Esophagus muscularis mucosa (tissue), 4 donors: Measurements from ENCODE around the gene AGTPBP1.

Source experiments
- EP300 ChIP-seq: sonication (generic); formaldehyde crosslinking; IDR thresholded peaks from one replicate; pipeline ENCODE4 v1.6.1; 2017; ENCODE audit warnings: antibody characterized with exemption
- POLR2A ChIP-seq: fragments of 450-650 bp; IDR thresholded peaks from one replicate; pipeline ENCODE4 v1.6.1; 2017; ENCODE audit warnings: antibody characterized with exemption, moderate library complexity, mild to moderate bottlenecking, low read depth
- POLR2AphosphoS5 ChIP-seq, 2 donors: sonication (generic); formaldehyde crosslinking; IDR thresholded peaks; one replicate each; pipeline ENCODE4 v1.6.1; 2017; ENCODE audit warnings: antibody characterized with exemption in 2 of 2
- TF ChIP-seq, protein P1 (sequence below), 3 experiments: fragments of 200-600 bp in 2 of 3; fragments of 450-650 bp in 1 of 3; sonication (generic) in 2 of 3; IDR thresholded peaks; one replicate each; pipeline ENCODE4 v1.5.1; 2017 to 2019; ENCODE audit warnings: antibody characterized with exemption in 3 of 3, mild to moderate bottlenecking in 2 of 3, moderate library complexity in 1 of 3

DNA sequence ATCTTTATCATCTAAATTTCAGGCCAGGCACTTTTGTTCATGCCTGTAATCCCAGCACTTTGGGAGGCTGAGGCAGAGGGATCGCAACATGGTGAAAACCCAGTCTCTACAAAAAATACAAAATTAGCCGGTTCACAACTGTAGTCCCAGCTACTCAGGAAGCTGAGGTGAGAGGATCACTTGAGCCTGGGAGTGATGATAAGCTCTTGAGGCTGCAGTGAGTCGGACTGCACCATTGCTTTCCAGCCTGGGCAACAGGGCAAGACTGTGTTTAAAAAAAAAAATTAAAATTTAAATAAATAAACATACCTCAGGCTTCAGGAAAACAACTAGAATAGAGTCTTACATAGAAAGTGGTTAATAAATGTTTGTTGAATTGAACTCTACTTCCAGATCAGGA, 147.4 kb downstream of the AGTPBP1 start:
- TF ChIP-seq, protein P1, sequence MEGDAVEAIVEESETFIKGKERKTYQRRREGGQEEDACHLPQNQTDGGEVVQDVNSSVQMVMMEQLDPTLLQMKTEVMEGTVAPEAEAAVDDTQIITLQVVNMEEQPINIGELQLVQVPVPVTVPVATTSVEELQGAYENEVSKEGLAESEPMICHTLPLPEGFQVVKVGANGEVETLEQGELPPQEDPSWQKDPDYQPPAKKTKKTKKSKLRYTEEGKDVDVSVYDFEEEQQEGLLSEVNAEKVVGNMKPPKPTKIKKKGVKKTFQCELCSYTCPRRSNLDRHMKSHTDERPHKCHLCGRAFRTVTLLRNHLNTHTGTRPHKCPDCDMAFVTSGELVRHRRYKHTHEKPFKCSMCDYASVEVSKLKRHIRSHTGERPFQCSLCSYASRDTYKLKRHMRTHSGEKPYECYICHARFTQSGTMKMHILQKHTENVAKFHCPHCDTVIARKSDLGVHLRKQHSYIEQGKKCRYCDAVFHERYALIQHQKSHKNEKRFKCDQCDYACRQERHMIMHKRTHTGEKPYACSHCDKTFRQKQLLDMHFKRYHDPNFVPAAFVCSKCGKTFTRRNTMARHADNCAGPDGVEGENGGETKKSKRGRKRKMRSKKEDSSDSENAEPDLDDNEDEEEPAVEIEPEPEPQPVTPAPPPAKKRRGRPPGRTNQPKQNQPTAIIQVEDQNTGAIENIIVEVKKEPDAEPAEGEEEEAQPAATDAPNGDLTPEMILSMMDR (IDR thresholded peaks at IDR 0.05), result no peak
- no peak for TF ChIP-seq POLR2AphosphoS5 (IDR thresholded peaks at IDR 0.05)
- no peak for TF ChIP-seq EP300
- no peak for TF ChIP-seq POLR2A
